PFSK-1 (cell line): ENCODE results near the gene UBA1.

ENCODE experiments used
- FOXP2 ChIP-seq: optimal IDR thresholded peaks from 2 replicates; pipeline ENCODE3; 2011; ENCODE audit warnings: borderline replicate concordance, control low read depth, inconsistent platforms; ENCODE audit not compliant: insufficient read depth; ENCODE audit errors: extremely low read length, extremely low read depth
- POLR2AphosphoS5 ChIP-seq: IDR thresholded peaks from 2 replicates; pipeline ENCODE4 v1.6.1; 2012; ENCODE audit warnings: low read depth, mild to moderate bottlenecking, control low read depth, low read length, moderate library complexity
- REST ChIP-seq, 2 experiments: IDR thresholded peaks; 2 replicates each; pipeline versions ENCODE4 v1.6.1 to v1.8.0; 2011 to 2012; ENCODE audit warnings: low read depth in 2 of 2, low read length in 2 of 2, control low read depth in 1 of 2, inconsistent platforms in 1 of 2, mild to moderate bottlenecking in 1 of 2, moderate library complexity in 1 of 2; ENCODE audit not compliant: insufficient read depth in 1 of 2
- SIN3A ChIP-seq: IDR thresholded peaks from 2 replicates; pipeline ENCODE4 v1.6.1; 2012; ENCODE audit warnings: mild to moderate bottlenecking, low read length, moderate library complexity, borderline replicate concordance; ENCODE audit not compliant: insufficient read depth
- TAF1 ChIP-seq: IDR thresholded peaks from 2 replicates; pipeline ENCODE4 v1.6.1; 2012; ENCODE audit warnings: low read length, control low read depth, borderline replicate concordance; ENCODE audit not compliant: insufficient read depth

Gene UBA1

GRCh38 chrX:47174376-47174775 lies 19.3 kb upstream of the UBA1 start:
- TF ChIP-seq POLR2AphosphoS5 (no peak), TAF1 (no peak), SIN3A (no peak), FOXP2 (no peak), REST (IDR thresholded peaks at IDR 0.05; ENCODE audit: insufficient read depth in 1 of 2, low read depth in 2 of 2, low read length in 2 of 2) (no peak)

- no peak for TF ChIP-seq SIN3A
- TF ChIP-seq POLR2AphosphoS5 = no peak
- no peak for TF ChIP-seq REST (IDR thresholded peaks at IDR 0.05; ENCODE audit: insufficient read depth in 1 of 2, low read depth in 2 of 2, low read length in 2 of 2)
- no peak for TF ChIP-seq TAF1
- no peak for TF ChIP-seq FOXP2
These were observed 18.6 kb upstream of the UBA1 start for GRCh38 chrX:47174846-47175587.

- TF ChIP-seq REST (IDR thresholded peaks at IDR 0.05; ENCODE audit: insufficient read depth in 1 of 2, low read depth in 2 of 2, low read length in 2 of 2) = no peak
- TF ChIP-seq TAF1 = no peak
- TF ChIP-seq POLR2AphosphoS5 = no peak
- TF ChIP-seq SIN3A = no peak
- TF ChIP-seq FOXP2 = no peak
These were observed 18.0 kb upstream of the UBA1 start for GRCh38 chrX:47175588-47175980.

- TF ChIP-seq POLR2AphosphoS5 (no peak), FOXP2 (no peak)
These were observed 17.4 kb upstream of the UBA1 start for GRCh38 chrX:47176101-47176740.

- TF ChIP-seq POLR2AphosphoS5 = no peak
- TF ChIP-seq FOXP2 = no peak
- TF ChIP-seq SIN3A = no peak
These were observed 16.6 kb upstream of the UBA1 start for GRCh38 chrX:47177079-47177478.

GRCh38 chrX:47178337-47178736 lies 15.3 kb upstream of the UBA1 start:
- TF ChIP-seq SIN3A (no peak), TAF1 (no peak), REST (IDR thresholded peaks at IDR 0.05; ENCODE audit: insufficient read depth in 1 of 2, low read depth in 2 of 2, low read length in 2 of 2) (no peak), POLR2AphosphoS5 (no peak), FOXP2 (no peak)
